HG02981 (cell line): ENCODE data around the gene NBAS.
"Not testable (repeated sequence)": the region's sequence is repeated elsewhere in the genome, so short reads cannot be mapped to it uniquely, and the experiment has no call there.

Experiments used
- ATAC-seq: cut with Tn5 transposase; IDR thresholded peaks from one replicate; pipeline ENCODE4 v1.9.1; 2021; ENCODE audit warnings: mild to moderate bottlenecking, moderate library complexity; ENCODE audit not compliant: unreplicated experiment

Gene NBAS

DNA sequence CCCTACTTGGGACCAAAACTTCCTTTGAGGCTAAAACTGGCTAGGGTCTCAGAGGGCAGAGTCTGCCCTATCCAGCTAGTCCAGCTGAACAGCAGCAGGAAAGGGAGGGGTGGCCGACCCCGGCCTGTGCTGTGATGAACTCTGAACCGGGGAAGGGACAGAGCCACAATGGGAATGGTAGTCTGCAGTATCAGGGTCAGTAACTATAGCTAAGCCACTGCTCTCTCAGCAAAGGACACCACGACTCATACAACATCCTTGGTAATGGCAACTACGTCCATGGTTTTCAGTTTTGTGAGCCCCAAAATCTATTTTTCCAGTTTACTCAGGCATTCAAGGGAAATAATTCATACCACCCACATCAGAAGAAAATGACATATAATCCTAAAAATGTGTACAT, 75.2 kb downstream of the NBAS start:
- ATAC-seq: no peak

DNA sequence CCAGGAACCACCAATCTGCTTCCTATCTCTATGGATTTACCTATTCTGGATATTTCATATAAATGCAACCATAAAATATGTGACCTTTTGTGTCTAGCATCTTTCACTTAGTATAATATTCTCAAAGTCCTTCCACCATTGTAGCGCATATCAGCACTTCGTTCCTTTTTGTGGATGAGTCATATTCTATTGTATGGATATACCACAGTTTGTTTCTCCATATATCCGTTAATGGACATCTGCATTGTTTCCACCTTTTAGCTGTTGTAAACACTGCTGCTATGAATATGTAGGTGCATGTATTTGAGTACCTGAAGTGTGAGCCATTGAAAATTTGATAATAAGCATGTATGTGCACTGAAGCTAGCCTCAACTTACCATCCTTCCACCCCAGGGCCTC, 80.1 kb downstream of the NBAS start:
- ATAC-seq: no peak

DNA sequence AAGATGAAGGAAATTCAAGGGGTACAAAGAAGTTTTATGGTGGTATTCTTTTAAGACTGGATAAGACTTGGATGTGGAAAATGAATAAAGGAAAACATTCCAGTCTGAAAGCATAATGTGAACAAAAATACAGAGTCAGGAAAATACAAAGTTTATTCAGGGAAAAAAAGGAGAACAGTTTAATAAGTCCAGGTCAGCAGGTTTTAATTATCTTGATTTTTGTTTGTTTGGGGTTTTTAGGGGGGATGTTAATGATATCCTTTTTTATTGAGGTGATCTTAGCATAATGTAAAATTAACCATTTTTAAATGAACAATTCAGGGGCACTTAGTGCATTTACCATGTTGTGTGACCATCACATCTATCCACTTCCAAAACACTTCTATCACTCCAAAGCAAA, 80.6 kb downstream of the NBAS start:
- ATAC-seq: no peak

DNA sequence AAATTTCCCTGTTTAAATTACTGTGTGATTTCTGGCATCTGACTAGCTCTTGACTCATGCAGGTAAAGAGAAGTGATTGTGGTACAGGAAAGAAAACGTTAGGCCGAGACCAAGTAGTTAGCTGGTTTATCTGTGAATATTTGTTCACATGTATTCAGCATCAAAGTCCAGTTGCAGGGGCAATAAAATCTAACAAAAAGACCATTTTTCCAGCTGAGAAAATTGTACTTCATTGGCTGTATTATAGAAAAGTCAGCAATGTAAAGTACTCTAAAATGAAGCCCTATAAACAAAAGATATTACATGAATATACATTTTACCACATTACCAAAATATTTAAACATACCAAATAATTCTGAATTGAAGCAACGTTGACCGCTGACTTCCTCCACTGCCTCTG, 88.3 kb downstream of the NBAS start:
- ATAC-seq: no peak

DNA sequence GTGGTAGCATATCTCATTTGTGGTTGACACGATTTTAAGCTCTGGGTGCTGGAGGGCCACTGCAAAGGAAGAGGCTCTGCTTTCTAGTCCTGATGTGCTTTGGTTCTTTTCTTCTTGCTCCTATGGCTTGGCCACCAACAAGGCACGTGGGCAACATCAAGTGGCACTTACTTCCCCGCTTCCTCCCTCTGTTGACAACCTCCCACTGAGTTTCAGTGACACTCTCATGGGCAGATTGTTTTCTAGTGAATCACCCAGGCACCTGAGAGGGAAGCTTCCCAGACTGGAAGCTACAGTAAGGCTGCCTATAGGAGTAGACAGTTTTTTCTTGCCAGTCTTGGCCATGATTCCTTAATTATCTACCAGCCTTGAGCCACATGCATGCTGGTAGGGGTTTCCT, 89.0 kb downstream of the NBAS start:
- no peak for ATAC-seq

DNA sequence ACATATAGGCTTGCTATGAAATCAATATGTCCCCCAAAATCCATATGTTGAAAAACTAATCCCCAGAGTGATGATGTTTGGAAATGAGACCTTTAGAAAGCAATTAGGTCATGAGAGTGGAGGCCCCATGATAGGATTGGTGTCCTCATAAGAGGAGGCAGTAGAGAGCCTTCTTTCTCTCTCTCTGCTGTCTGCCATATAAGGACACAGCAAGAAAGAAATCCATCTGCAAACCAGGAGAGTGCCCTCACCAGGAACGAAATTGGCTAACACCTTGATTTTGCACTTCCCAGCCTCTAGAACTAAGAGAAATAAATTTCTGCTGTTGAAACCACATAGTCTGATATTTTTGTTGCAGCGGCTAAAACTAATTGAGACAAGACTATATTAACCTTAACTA, 89.5 kb downstream of the NBAS start:
- ATAC-seq: no peak

DNA sequence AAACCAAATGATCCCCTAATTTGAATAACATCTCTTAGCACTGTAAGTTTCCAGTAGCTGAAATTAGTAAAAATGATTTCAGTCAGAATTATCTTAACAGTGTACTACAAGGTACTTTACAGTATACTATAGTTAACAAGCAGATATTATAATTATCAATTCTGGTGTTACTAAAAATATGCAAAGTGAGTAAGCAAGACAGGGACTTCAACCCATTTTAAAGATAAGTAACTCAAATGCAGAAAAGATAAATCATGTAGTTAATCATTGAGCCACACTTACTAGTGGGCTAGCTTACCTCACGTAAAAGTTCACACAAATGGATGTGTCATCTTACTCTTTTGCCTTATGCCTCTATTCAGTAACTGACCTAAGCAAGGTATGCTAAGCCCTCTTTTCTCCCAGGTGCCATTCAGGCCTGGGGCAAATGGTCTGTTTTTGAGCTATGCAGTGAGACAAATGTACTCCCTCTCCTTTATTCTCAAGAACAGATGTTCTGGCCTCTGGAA, 101.0 kb downstream of the NBAS start:
- no peak for ATAC-seq

DNA sequence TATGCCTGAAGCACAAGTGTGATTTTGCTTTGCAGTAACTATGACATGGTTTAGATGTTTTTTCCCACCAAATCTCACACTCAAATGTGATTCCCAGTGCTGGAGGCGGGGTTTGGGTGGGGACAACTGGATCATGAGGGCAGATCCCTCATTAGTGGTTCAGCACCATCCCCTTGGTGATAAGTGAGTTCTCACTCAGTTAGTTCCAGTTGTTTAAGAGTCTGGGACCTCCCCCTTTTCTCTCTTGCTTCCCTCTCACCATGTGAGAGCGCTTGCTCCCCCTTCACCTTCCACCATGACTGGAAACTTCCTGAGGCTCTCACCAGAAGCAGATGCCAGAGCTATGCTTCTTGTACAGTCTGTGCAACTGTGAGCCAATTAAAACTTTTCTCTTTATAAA, 102.9 kb downstream of the NBAS start:
- no peak for ATAC-seq

DNA sequence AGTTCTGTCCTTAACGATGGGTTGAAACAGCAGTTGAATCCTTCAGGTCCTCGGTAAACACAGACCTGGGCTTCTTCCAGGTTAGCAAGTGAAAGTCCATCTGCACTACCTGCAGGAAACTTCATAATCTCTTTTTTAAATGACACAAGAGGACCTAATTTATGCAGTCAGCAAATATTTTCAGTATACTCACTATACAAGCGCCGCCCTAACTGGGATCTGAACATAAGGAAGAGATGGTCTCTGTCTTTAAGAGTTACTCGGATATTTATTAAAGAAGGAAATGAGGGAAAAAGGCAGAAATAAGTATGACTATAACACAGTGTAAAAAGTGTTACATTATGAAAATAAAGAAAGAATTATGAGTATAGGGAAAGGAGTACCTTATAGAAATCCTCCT, 103.3 kb downstream of the NBAS start:
- ATAC-seq: no peak

DNA sequence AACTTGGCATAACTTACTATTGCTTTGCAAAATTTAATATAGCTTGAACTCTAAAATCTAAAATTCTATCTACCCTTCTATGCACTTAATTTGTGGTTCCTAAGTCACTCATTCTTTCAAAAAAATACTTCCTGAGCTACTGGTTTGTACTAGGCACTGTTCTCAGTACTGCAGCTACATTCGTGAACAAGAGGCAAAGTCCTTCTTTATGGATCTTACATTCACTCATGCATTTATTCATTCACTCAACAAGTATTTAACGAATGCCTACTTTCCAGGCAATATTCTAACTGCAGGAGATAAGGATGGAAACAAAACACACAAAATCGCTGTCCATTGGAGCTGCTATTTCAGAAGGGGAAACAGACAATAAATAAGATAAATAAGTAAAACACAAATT, 104.8 kb downstream of the NBAS start:
- no peak for ATAC-seq

DNA sequence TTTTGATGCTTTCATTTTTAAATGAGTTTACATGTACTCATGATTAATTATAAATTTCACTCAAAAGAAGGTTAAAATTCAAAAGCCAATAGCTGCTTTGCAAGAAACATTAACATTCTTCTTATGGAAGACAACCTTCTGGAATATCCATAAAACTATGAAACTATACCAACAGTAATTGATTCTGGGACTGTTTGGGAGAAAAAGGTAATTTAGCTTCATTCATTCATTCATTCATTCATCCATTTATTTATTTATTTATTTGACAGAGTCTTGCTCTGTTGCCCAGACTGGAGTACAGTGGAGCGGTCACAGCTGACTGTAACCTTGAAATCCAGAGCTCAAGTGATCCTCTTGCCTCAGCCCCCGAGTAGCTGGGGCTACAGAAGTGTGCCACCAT, 110.3 kb downstream of the NBAS start:
- no peak for ATAC-seq

DNA sequence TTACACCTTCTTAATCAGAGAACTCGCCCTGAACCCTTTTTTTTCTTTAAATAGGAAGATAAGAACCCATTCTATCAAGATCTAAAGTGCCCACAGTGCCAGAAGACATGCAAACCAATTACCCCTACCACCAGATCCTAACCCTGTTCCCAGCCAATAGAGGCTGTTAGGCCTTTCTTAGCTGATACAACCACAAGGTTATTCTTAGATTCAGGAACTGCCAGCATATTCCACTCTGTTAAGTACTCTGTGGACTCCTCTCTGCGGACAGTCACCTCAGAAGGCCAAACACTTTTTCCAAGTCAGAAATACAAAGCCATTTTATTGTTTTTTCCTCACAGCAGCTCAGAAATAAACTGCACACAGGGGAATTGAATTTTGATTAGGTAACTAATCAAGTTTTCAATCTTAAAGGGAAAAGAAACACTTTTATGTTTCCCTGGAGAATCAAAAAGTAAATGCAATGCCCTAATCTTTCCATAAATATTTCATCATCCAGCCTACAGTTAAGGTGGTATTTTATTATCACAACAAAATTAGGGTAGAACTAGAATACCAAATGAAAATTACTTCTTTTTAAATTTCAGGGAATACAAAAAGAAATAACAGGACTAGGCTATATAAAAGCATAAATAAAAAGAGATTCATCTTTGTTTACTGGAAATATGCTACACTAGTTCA, 111.4 kb downstream of the NBAS start:
- no peak for ATAC-seq

DNA sequence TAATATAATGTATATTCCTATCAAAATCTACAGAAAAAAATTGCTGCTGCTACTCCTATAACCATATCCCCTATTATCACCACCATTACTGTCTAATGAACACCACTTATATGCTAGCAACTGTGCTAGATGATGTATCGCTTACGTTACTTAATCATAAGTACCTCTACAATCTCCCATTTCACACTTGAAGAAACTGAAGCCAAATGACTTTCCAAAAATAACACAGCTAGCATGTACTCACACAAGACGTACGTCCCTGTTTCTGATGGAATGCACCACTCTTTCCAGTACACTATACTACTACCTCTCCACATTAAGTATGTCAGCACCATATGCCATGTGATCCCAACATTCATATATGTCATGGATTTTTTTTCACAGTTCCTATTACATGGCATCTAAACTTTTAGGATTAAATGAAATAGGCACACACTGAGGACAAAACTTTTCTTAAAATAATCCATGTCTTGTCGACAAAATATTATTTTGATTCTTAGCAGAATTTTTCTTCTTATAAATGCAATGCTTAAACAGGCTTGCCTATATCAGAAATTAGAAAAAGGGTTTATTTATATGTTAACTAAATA, 112.8 kb downstream of the NBAS start:
- no peak for ATAC-seq

DNA sequence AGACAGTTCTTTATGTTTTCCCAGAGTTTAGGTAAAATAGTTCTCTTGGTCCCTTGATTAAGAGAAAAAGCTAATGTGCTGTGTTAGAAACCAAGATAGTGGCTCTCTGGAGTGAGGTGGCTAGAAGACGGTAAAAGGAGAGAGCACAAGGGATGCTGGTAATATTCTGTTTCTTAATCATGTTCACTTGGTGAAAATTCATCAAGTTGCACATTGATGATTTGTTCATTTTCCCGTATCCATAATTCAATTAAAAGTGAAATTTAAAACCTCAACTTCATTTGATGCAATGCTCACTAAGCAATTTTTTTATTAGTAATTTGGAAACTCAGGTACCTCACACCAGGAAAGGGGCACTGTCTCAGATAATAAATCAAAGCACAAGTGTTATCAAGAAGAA, 113.8 kb downstream of the NBAS start:
- ATAC-seq: no peak

DNA sequence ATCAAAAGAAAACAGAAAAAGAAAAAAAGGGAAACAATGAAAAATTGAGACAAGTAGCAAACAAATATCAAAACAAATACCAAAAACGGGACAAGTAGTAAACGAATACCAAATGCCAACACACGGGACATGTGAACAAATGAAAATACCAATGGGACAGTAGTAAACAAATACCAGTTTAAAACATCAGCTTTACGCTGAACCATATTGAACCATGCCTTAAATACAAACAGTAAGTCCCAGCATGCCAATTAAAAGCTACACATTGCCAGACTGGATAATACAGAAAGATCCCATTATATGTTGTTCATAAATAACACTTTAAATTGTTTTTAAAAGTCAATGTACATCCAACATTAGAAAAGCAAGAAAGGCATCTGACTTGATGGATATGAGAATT, 114.2 kb downstream of the NBAS start:
- ATAC-seq: no peak

DNA sequence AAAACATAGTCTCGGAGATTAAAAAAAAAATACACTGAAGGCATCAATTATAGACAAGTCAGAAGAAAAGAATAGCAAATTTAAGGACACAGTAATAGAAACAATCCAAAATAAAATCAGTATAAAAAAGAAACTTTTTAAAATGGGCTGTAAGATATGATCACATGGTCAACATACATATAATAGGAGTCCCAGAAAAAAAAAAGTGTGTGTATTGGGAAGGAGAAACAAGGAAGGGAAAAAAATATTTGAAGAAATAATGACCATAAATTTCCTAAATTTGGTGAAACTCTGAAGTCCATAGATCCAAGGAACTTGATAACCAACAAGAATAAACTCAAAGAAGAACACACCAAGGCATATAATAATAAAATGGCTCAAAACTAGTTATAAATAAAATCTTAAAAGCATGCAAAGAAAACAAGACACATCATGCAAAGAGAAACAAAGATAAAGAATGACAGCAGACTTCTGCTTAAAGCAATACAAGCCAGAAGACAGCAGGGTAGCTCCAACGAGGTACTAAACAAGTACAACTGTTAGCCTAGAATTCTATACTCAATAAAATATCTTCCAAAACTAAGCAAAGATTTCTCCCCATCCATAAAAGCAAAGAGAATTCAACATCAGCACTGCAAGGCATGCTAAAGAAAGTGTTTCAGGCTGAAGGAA, 115.1 kb downstream of the NBAS start:
- no peak for ATAC-seq

DNA sequence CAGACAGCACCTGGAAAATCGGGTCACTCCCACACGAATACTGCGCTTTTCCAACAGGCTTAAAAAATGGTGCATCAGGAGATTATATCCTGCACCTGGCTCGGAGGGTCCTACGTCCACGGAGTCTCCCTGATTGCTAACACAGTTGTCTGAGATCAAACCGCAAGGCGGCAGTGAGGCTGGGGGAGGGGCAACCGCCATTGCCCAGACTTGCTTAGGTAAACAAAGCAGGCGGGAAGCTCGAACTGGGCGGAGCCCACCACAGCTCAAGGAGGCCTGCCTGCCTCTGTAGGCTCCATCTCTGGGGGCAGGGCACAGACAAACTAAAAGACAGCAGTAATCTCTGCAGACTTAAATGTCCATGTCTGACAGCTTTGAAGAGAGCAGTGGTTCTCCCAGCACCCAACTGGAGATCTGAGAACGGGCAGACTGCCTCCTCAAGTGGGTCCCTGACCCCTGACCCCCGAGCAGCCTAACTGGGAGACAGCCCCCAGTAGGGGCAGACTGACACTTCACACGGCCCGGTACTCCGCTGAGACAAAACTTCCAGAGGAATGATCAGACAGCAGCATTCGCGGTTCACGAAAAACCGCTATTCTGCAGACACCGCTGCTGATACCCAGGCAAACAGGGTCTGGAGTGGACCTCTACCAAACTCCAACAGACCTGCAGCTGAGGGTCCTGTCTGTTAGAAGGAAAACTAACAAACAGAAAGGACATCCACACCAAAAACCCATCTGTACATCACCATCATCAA, 121.2 kb downstream of the NBAS start:
- not testable (repeated sequence) for ATAC-seq

DNA sequence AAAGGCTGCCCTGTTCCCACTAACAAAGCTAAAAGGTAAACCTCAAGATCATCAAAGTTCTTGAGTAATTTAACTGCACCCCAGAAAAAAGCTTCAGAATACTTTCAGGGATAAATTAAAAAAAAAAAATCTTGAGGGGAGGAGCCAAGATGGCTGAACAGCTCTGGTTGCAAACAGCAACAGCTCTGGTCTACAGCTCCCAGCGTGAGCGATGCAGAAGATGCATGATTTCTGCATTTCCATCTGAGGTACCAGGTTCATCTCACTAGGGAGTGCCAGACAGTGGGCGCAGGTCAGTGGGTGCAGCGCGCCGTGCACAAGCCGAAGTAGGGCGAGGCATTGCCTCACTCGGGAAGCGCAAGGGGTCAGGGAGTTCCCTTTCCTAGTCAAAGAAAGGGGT, 121.8 kb downstream of the NBAS start:
- ATAC-seq: not testable (repeated sequence)

DNA sequence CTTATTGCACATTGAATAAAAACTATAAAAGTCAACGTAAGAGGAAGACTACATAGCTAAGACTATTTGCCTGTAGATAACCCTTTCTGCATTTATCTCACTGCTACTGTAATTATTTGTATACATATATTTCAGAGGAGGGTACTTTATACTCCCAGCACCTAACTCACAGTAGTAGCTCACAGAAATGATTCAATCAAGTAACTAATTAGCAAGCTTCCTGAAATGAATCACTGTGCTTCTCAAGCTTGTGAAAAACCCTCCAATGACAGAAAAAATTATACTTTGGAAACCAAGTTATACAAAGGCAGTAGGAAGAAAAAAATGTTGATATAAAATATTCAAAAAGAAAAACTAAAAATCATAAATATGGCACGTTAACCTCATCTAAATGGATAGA, 124.9 kb downstream of the NBAS start:
- ATAC-seq: no peak

DNA sequence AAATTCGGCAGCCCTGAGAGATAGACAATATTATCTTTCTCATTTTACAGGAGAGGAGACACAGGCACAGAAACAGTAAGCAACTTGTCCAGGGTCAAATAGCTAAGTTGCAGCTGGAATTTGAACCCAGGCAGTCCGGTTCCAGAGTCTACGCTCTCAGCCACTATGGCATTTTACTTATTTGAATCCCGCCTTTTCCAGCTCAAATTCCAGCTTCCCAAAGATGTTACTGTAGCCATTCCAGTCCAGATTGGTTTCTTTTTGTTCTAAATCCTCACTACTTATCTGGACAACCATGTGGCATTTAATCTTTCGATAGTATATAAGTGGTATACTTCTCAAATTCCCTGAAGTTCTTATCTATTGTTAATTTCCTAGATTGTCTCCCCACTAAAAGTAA, 125.7 kb downstream of the NBAS start:
- no peak for ATAC-seq

DNA sequence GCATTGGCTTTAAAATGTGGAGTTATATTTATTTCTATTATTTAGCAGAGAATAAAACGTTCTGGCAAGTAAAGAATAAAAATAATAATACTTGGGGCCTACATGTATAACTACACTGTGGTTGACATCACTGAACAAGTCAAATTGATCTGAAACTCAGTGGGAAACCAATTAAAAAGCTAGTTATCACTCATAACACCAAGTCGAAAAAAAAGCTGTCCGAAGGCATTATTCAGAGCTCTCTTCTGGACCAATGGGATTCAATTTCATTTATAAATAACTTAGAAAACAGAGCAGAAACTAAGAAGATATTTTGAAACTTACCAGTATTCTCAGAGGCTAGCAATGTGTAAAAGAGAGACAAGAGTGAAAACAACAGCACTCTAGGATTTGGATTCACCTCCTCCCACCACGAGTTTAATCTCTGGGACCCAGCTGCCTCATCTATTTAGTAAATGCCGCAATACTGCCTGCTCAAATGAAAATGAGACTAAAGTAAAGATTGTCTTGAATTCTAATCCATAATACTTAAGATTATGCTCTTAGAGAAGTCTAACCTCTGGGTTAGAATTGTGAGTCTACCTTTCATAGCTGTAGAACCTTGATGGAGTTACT, 128.4 kb downstream of the NBAS start:
- no peak for ATAC-seq
